GM18517 (cell line): Measurements from ENCODE around the gene SPO11.

Experiments used
- ATAC-seq: cut with Tn5 transposase; IDR thresholded peaks from one replicate; pipeline ENCODE4 v1.9.1; 2021; ENCODE audit warnings: mild to moderate bottlenecking, moderate library complexity; ENCODE audit not compliant: unreplicated experiment

SPO11 gene, protein sequence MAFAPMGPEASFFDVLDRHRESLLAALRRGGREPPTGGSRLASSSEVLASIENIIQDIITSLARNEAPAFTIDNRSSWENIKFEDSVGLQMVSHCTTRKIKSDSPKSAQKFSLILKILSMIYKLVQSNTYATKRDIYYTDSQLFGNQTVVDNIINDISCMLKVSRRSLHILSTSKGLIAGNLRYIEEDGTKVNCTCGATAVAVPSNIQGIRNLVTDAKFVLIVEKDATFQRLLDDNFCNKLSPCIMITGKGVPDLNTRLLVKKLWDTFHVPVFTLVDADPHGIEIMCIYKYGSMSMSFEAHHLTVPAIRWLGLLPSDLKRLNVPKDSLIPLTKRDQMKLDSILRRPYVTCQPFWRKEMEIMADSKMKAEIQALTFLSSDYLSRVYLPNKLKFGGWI

DNA sequence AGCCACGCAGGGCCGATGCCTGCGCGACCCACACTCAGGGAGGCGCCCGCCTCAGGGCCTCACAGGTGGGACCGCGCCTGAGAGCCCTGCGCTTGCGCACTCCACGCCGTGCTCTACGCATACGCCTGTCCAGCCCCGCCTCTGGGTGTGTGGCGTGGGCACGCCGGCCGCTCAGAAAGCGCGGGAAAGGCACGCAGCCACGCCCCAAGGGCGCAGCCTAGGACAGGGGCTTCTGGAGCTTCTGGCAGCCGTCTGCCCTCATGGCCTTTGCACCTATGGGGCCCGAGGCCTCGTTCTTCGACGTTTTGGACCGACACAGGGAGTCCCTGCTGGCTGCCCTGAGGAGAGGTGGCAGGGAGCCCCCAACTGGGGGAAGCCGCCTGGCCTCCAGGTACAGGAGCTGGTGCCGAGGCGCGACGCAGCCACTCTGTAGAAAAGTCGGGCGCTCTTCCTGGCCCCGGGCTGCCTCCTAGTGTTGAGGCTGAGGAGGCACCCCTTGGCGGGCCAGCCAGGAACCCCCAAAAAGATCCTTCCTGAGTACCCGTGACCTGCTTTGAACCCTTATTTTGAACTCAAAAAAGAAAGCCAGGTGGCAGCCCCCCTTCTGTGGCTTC lies at the start of gene SPO11:
SPO11 (plus strand) TSS at position 196 of the 614 bp plus-strand sequence; CDS start at position 261, 65 bp downstream.
- ATAC-seq, result no peak

DNA sequence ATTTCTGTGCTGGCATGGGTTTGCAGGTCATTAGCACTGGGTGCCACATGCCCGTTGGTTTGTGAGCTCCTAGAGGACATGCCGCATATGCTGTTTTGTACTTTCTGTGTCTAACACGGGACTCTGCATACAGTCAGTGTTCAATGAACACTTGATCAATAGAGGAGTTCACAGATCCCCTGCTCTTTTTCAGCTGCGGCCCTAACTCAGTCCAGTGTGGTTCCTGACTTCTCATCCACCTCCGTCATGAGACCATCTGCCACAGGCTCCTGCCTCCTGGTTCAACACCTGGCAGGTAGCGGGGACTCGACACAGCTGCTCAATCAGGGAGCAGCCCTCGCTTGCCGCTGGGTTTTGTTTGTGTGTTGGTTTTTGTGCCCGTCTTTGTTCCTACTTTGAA lies 49.4 kb upstream of the SPO11 start:
- no peak for ATAC-seq

DNA sequence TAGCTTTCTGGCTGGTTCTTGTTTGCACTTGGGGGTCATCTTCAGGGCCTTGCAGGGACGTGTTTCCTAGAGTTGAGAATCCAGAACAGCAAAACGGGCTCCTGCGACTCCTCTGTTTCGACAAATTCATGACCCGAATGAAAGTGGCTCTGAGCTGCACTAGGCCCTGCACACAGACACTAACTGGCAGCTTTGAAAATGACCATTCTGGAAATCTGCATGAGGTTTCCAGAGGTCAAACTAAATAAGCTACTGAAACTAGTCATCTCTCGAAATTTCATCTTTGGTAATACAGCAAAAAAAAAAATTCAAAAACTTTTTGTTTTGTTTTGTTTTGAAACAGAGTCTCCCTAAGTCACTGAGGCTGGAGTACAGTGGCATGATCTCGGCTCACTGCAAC lies 47.7 kb upstream of the SPO11 start:
- ATAC-seq, result no peak

DNA sequence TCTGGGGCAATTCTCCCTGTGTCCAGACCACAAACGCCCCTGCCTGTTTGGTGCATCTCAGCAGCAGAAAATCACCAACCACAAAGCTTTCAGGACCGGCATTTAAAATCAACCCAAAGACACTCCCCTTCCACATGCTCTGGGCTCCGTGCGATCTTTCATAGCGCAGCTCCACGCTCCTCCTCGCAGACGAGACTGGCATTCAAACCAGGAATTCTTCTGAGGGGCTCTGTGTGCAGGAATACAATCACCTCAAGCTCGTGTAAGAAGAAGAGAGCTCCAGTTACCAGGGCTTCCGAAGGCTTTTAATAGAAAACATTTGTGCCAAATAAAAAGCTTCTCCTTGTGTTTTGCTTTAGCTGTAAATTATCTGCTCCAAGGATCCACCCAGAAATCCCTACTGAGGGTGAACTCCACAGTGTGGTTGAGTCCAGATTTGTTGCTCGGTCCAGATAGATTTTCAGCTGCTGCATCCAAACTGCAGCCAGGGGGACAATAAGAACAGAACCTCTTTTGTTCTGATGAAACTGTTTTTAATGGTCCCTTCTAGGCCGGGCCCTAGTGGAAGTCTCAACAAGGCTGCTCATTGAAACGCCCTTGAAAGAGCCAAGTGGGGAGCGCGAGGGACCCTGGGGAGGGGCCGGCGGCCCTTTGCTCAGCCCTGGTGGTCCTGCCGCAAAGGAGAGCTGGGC lies 46.8 kb upstream of the SPO11 start:
- ATAC-seq, result no peak

DNA sequence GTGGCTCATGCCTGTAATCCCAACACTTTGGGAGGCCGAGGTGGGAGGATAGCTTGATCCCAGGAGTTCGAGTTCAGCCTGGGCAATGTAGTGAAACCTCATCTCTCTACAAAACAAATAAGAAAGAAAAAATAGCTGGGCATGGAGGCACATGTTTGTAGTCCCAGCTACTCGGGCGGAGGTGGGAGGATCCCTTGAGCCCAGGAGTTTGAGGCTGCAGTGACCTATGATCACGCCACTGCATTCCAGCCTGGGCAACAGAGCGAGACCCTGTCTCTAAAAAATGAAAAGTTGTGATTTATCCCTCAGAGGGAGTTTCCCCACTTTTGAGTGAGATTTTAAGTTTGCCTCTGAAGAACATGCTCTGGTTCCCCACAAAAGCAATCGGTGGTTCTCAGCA lies 45.7 kb upstream of the SPO11 start:
- no peak for ATAC-seq

DNA sequence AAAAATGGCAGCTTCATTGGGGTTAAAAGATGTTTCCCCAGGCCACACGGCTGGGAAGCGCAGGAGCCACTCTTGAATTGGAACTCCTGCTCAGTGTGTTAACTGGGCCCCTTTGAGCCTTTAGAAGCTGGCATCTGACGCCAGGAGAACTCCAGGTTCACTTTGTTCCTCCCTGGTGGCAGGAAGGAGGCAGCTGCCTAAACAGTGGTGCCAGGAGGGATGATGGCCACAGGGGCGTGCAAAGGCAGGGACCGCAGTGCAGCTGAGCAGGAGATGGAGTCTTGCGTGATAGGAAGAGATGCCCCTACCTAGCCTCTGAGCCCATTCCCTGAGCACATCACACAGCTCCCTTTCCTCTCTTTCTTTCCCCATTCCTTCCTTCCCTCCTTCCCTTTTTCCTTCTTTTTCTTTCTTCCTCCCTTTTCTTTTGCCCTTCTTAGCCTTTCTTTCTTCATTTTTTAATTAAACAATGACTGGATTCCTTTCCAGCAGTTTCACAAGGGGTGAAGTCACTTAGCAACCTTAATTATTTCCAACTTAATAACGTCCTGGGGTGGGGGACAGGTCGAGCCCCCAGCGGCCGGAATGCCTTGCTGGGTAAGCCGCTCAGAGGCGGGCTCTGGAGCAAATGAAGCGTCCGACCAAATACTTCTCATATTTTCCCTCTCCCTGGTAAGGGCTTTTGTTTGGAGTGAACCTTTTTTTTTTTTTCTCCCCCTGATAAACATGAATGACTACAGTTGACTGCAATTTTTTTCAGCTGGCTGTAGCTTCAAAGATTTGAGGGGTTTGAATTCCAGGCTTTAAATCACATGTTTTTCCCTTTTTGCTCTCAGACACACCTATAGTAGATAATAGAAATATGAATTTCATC lies 42.4 kb upstream of the SPO11 start:
- no peak for ATAC-seq

DNA sequence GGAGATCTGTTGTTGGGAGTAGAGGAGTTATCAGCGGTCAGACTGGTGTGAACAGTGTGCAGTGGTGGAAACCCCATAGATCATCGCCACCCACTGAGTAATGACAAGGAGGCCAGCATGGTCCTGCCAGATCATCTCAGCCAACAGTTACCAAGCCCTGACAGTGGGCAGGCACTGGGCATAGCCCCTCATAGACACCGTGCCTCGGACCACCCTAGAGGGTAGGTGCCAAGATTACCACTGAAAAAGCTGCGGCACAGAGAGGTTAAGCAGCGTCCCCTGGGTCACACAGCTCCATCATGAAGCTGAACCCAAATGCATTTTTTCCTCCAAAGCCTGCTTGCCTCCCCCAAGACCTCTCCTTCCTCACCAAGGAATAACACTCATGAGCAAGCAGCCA lies 41.7 kb upstream of the SPO11 start:
- ATAC-seq, result no peak

DNA sequence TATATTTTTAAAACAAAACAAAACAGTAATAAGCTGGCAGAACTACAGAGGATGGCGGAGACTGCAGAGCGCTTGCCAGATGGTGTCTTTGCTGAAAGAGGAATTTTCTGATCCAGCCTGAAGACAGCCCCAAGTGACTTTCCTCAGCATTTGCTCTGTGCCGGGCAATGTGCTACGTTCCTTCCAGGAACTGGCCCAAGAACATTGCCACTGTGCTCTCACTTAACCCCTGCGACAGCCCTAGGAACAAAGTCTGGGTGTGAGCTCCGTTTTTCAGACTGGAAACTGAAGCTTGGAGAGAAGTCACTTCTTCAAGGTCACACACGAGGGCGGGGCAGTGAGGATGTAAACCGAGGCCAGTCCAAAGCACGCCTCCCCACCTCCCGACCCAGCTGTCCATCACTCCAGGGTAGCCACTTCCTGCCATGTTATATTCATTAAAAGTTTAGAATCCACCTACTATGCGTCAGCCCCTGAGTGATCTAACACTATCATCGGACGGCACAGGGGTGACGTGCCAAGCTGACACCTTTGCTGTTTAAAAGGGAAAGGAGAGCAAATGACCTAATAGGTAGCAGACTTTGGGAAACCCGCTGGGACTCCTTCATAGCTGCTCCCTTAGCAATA lies 40.8 kb upstream of the SPO11 start:
- no peak for ATAC-seq

DNA sequence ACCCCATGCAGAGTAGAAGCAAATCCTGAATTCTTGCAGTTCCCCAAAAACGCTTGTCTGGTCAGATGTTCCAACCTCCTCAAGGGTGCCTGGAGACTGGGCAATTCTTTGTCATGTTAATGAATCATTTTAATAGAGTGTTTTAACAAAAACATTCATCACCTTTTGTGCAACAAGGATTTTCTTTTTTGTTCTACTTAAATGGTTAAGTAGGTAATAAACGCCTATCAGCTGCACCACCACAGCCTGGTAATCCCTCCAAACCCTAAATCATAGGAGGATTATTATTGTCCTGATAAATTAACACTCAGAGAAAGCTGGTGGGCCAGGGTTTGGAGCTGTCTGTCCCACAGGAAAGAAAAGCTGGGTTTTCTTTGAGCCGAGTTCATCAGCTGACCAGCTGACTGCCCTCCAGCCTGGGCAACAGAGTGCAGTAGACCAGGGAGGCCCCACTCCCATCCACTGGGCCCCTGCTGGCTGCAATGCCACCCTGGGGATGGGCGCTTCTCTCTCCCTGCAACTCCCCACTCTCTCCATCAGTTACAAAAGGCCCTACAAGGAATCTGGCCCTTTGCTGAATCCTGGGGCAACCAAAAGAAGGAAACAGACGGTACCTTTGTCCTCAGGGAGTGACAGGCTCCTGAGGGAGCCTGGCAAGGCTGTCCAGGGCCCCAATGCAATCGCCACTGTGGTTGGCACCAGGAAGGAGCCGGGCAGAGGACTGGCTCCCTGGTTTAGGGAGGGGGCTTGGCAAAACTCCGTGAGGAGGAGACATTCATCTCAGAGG lies 40.0 kb upstream of the SPO11 start:
- no peak for ATAC-seq

DNA sequence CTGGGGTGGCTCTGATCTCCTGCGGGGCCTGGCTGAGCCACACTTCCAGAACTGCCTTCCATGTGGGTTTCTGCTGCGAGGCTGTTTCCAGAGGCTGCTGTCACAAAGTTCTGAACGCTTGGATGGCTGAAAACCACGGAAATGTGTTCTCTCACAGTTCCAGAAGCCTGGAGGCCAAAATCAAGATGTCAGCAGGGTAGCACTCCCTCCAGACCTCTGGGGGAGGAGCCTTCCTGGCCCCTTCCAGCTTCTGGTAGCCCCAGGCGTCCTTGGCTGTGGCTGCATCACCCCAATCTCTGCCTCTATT lies 39.5 kb upstream of the SPO11 start:
- no peak for ATAC-seq

DNA sequence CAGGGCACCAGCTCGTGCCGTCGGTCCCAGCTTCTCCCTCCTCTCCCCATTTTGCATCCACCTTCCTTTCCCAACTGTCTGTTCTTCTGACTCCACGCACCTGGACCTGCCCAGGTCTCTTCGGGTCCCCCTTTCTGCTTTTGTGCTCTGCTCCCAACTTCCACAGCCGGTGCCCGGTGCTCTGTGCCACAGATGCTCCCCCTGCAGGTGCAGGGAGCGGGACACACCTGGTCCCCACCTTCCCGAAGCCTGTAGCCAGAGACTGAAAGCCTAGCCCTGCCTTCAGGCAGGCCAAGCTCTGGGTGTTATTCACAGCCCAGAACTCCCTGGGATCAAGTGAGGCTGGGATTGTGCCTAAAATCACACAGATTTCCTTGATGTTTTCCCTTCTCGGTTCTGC lies 38.6 kb upstream of the SPO11 start:
- no peak for ATAC-seq

DNA sequence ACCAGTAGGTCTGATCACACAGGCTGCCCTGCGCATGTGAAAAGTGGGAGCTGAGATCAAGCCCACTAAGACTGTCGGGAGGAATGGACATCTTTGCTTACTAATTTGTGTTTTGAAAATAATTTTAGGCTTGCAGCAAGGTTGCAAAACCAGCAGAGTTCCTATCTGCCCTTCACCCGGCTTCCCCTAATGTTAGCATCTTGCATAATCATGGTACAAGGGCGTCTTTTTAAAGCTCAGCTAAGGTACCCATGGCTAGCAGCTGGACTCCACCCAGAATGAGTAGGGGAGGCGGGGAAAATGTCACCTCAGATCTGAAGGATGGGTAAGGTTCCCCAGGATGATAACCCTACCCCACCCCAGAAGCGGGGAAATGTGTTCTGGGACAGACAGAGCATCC lies 37.9 kb upstream of the SPO11 start:
- no peak for ATAC-seq

DNA sequence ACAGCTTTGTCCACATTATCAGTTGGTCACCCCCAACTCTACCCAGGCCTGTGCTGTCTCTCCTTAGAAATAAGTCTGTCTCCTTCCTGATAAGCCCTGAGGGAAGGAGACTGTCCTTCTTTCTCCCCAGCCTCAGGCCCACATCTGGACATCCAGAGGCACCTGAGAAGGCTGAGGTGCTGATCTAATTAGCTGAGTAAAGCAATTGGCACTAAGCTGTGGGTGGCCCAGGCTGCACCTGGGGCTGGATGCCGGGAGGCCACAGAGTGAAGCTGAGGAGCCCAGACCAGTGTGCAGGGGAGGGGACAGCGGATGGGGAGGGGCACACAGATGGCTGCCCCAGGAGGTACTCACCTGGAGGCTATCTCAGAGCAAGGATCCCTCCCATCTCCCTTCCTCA lies 37.0 kb upstream of the SPO11 start:
- ATAC-seq, result no peak

DNA sequence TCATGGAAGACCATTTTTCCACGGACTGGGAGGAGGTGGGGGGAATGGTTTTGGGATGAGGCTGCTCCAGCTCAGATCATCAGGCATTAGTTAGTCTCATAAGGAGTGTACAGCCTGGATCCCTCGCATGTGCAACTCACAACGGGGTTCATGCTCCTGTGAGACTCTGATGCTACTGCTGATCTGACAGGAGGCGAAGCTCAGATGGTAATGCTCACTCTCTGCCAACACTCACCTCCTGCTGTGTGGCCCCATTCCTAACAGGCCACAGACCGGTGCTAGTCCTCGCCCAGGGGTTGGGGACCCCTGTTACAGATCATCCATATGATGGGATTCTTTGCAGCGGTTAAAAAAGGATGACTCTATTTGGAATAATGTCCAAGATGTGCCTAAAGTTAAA lies 35.6 kb upstream of the SPO11 start:
- no peak for ATAC-seq

DNA sequence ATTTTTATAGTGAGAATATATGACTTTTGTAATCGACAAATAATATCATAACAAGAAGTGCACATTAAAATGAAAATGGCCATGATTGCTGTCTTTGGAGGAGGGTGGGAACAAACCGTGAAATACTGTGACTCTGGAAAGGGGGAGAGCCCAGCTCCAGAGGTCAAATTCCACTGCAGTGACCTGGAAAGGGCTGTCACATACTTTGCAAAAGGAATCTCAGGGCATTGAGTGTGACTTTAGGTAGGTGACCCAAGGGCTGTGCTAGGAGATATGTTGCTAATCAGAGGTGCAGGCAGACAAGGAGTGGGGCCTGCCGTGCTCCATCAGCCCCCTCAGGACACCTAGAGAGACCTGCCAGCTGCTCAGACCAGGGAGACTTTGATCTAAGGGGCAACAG lies 35.1 kb upstream of the SPO11 start:
- ATAC-seq, result no peak

DNA sequence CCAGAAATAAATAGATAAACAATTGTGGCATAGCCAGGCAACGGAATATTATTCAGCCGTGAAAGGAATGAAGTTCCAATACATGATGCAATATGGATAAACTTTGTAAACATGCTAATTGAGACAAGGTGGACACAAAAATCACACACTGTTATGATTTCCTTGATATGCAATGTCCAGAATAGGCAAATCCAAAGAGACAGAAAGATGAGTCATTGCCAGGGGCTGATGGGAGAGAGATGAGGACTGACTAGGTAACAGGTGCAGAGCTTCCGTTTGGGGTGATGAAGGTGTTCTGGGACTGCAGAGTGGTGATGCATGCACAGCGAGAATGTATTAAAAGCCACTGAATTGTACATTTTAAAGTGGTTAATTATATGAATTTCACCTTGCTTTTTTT lies 31.1 kb upstream of the SPO11 start:
- ATAC-seq, result no peak

DNA sequence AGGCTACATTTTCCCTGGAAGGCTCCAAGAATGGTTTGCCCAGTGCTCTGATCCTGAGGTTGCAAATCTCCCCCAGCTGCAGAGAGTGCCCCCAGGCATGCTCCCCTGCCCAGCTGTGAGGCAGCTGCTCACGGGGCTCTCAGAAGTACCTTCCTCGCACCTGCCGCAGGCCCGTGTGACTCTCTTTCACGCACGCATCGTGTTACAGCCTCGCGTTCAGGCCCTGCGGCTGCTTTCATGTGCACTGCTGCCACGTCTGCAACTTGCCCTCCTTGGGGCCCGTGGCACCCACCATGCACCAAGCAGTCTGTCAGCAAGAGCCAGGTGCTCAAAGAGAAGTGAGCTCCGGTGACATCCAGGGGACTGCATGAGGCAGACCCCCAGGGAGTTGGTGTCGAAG lies 28.6 kb upstream of the SPO11 start:
- no peak for ATAC-seq

DNA sequence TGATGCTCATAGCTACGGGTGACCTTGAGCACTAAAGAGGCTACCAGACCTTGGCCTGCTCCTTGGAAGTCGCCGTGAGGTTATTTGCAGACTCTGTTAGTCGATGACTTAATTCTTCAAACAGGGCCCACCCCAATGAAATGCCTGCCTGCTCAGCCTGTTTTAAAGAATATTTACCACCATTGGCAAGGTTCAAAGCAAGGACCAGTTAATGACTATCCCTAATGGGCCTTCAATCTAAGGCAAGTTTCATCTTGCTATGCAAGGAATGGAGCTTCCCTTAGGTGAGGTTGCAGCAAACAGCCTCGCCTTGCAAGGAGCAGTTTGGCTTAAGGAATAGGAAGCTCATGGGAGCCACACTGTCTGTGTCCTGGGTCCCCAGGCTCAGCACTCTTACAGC lies 22.9 kb upstream of the SPO11 start:
- no peak for ATAC-seq

DNA sequence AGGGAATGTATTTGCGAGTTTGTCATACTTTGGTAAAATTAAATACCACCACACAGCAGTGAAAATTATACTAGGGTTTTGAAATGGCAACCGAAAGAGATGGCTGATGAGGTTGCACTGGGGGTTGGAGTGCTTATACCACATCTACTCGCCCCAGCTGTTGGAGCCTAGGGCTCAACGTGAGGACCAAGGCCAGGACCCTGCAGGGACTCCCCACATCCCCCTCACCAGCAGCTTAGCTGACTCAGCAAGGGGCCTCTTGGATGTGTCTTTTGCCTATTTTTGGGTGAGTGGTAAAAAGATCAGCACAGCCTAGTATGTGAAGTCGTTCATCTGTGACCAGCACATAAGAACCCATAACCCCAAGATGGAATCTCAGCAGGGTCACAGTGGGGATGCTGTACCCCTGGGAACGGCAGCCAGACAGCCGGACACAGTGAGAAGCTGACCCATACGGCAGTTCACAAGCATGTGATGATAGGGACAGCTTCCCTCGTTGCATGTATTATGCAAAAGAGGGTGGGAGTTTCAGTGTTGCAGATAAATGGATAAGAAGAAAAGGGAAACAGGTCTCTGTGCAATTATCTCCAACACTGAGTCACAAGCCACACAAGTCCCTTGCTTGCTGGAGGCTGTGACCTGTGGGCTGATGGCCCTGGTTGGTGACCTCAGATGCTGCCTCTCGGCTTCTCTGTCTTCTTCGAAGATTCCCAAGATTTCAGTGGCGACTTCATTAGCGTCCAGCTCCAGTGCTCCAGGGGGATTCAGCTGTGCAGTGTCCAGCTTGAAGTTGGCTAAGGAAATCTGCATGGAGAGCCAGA lies 20.9 kb upstream of the SPO11 start:
- ATAC-seq, result no peak
